Keratinocyte (primary cell): ENCODE measurements around the gene ADGRL3. TPM values are rescaled to one million over a fixed set of nuclear protein-coding genes. Genes with fewer than 3 reads are reported as not detected.

ENCODE experiments used
- DNase-seq: peaks from one replicate; pipeline ENCODE4 v3.0.0-alpha.2; 2011; ENCODE audit warnings: low read depth, missing footprints, low spot score
- FAIRE-seq: peaks from 2 replicates; lab custom pipeline; 2011; peaks lifted over from hg19 to GRCh38; lab: Jason Lieb, UNC
- H2AFZ ChIP-seq: 2 replicates; pipeline ENCODE4 v1.6.0; 2012; ENCODE audit warnings: low read length, control low read depth, inconsistent platforms; ENCODE audit not compliant: control insufficient read depth
- H3K27ac ChIP-seq: 2 replicates; pipeline ENCODE4 v1.5.1; 2011; ENCODE audit warnings: low read length; ENCODE audit not compliant: control insufficient read depth, insufficient read depth
- H3K27me3 ChIP-seq: 3 replicates; pipeline ENCODE4 v1.6.0; 2011; ENCODE audit warnings: low read length; ENCODE audit not compliant: control insufficient read depth, insufficient read depth; ENCODE audit errors: extremely low read depth
- H3K36me3 ChIP-seq, 2 experiments: 2 replicates in 1 of 2; 3 replicates in 1 of 2; pipeline ENCODE4 v1.5.1; 2011; ENCODE audit warnings: low read length in 2 of 2, mild to moderate bottlenecking in 1 of 2; ENCODE audit not compliant: control insufficient read depth in 2 of 2, insufficient read depth in 2 of 2; ENCODE audit errors: extremely low read depth in 1 of 2
- H3K4me1 ChIP-seq: 3 replicates; pipeline ENCODE4 v1.5.1; 2011; ENCODE audit warnings: low read length; ENCODE audit not compliant: control insufficient read depth, insufficient read depth; ENCODE audit errors: extremely low read depth
- H3K4me2 ChIP-seq: 3 replicates; pipeline ENCODE4 v1.6.0; 2011; ENCODE audit warnings: low read depth, low read length; ENCODE audit not compliant: control insufficient read depth, insufficient read depth; ENCODE audit errors: extremely low read depth
- H3K4me3 ChIP-seq, 3 experiments: fragments of 200-600 bp in 1 of 3; sonication (generic) in 1 of 3; 2 replicates in 2 of 3; 3 replicates in 1 of 3; pipeline ENCODE4 v1.5.1; 2011 to 2016; ENCODE audit warnings: low read length in 3 of 3, mild to moderate bottlenecking in 3 of 3, control low read depth in 2 of 3, inconsistent platforms in 1 of 3, low read depth in 1 of 3, mixed read lengths in 1 of 3, mixed run types in 1 of 3, moderate library complexity in 1 of 3; ENCODE audit not compliant: control insufficient read depth in 2 of 3, insufficient read depth in 2 of 3; ENCODE audit errors: extremely low read depth in 1 of 3
- H3K79me2 ChIP-seq: 2 replicates; pipeline ENCODE4 v1.6.0; 2012; ENCODE audit warnings: low read length; ENCODE audit not compliant: control insufficient read depth, insufficient read depth
- H3K9ac ChIP-seq: 3 replicates; pipeline ENCODE4 v1.6.0; 2011; ENCODE audit warnings: low read length; ENCODE audit not compliant: control insufficient read depth, insufficient read depth; ENCODE audit errors: extremely low read depth
- H3K9me1 ChIP-seq: 3 replicates; pipeline ENCODE4 v1.6.0; 2011; ENCODE audit warnings: low read length; ENCODE audit not compliant: control insufficient read depth, insufficient read depth; ENCODE audit errors: extremely low read depth
- H3K9me3 ChIP-seq: 2 replicates; pipeline ENCODE4 v1.5.1; 2012; ENCODE audit warnings: low read depth, low read length; ENCODE audit not compliant: control insufficient read depth
- H4K20me1 ChIP-seq: 3 replicates; pipeline ENCODE4 v1.6.0; 2011; ENCODE audit warnings: low read length; ENCODE audit not compliant: control insufficient read depth, insufficient read depth; ENCODE audit errors: extremely low read depth
- CTCF ChIP-seq, 3 experiments: IDR thresholded peaks in 1 of 3; conservative IDR thresholded peaks in 1 of 3; optimal IDR thresholded peaks in 1 of 3; 2 replicates in 2 of 3; 3 replicates in 1 of 3; pipeline versions ENCODE3 to v1.5.1; 2011; ENCODE audit warnings: low read length in 3 of 3, mild to moderate bottlenecking in 3 of 3, moderate library complexity in 2 of 3, control low read depth in 1 of 3, inconsistent platforms in 1 of 3; ENCODE audit not compliant: insufficient read depth in 2 of 3; ENCODE audit errors: extremely low read depth in 1 of 3
- EZH2 ChIP-seq: IDR thresholded peaks from one replicate; pipeline ENCODE4 v1.6.1; 2012; ENCODE audit warnings: inconsistent platforms, mild to moderate bottlenecking, low read length, moderate library complexity
- dilution Hi-C: fragments of 300-500 bp; cut with MboI; formaldehyde crosslinking; loops from one replicate; pipeline ENCODE4 v1.7.0; 2020; ENCODE audit warnings: low sequenced_read_pairs; ENCODE audit not compliant: extremely low pct_ligation_motif_present
- polyA plus RNA-seq, 5 experiments: library from polyadenylated mRNA; depleted of rRNA in 3 of 5; stranded (reverse) in 3 of 5; stranded (forward) in 1 of 5; unstranded in 1 of 5; fragments of >200 nt; gene quantifications; 1 replicate in 1 of 5; 2 replicates in 3 of 5; 3 replicates in 1 of 5; pipeline versions ENCODE4 v1.2.1 to v1.2.3, GENCODE V29; 2011 to 2012; ENCODE audit warnings: missing spikeins in 2 of 5, low read depth in 1 of 5, low replicate concordance in 1 of 5

The ADGRL3 gene
- polyA plus RNA-seq, 1 donor (not counting 4 experiments of a cell fraction or from before 2014, with no cell fraction given), result 0.18 TPM

DNA sequence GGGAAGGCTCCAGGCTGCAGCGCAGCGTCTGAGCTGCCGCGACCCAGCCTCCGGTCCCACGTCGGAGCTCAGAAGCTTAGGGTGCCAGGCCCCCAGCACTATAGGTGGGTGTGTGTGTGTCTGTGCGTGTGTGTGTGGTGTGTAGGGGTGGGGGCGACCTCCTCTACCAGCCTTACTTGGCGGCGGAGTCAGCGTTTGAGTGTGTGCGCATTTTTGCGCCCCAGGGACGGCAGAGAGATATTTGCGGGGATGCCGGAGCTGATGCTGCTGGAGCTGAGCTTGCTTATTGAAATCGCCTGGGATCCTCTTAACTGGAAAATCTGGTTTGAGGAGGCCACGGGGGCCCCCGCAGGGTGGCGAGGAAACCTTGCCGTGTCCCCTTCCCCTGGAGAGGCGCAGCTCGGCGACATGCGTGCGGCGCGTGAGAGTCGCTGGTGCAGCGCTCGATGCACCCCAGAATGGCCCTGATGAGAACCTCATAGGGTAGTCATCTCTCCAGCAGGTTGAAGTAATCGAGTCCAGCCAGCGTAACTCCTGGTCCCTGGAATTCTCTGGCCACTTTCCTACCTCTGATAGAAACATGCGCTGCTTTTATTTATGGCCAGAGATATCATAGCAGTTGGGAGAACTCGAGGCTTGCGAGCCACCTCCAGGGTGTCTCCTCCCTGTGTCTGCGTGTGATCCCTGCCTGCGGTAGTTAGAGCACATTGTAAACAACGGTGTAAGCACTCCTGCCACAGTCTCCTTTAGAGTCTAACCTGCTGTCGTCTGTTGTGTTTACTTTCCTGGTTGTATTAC lies 2.7 kb downstream of the ADGRL3 start:
- Histone ChIP-seq H3K27me3 (peaks cover 37% of the 10 kb centered on the region), H3K4me3 (peak overlapping the region; percentile 38 to 62 (median 42)), H3K4me1 (peaks cover 23% of the 10 kb centered on the region), H3K79me2 (no peaks in the 10 kb centered on the region), H4K20me1 (no peaks in the 10 kb centered on the region), H3K27ac (no peak overlapping the region), H3K36me3 (no peaks in the 10 kb centered on the region), H3K9me1 (no peaks in the 10 kb centered on the region), H3K4me2 (peak overlapping the region; percentile 98), H3K9ac (no peak overlapping the region), H2AFZ (peak overlapping the region; percentile 76), H3K9me3 (no peaks in the 10 kb centered on the region)
- DNase-seq (no peak), FAIRE-seq (peak; percentile 68)
- dilution Hi-C loops, result no loop called here
- TF ChIP-seq CTCF (optimal IDR thresholded peaks at IDR 0.05 in 1 of 3, IDR thresholded peaks at IDR 0.05 in 1 of 3, conservative IDR thresholded peaks at IDR 0.05 in 1 of 3; ENCODE audit: extremely low read depth in 1 of 3, insufficient read depth in 2 of 3, low read length in 3 of 3), result no peak
- TF ChIP-seq EZH2, result peak; percentile 97

GRCh38 chr4:61203436-61203790 lies 3.3 kb downstream of the ADGRL3 start:
- dilution Hi-C loops, result no loop called here
- Histone ChIP-seq H3K4me3 (peak overlapping the region in 2 of 3 experiments; percentile 18 to 48), H3K36me3 (no peaks in the 10 kb centered on the region), H3K27ac (no peak overlapping the region), H4K20me1 (no peaks in the 10 kb centered on the region), H3K79me2 (no peaks in the 10 kb centered on the region), H3K4me1 (peaks cover 23% of the 10 kb centered on the region), H3K27me3 (peaks cover 37% of the 10 kb centered on the region), H3K9ac (no peak overlapping the region), H3K4me2 (peak overlapping the region; percentile 98), H3K9me1 (no peaks in the 10 kb centered on the region), H3K9me3 (no peaks in the 10 kb centered on the region), H2AFZ (no peak overlapping the region)
- no peak for FAIRE-seq
- no peak for DNase-seq
- TF ChIP-seq EZH2 (no peak), CTCF (optimal IDR thresholded peaks at IDR 0.05 in 1 of 3, IDR thresholded peaks at IDR 0.05 in 1 of 3, conservative IDR thresholded peaks at IDR 0.05 in 1 of 3; ENCODE audit: extremely low read depth in 1 of 3, insufficient read depth in 2 of 3, low read length in 3 of 3) (no peak)
